Peyer's patch (tissue), 4 donors: Measurements from ENCODE around the gene FBXO21.

ENCODE experiments used
- POLR2A ChIP-seq, 2 donors: fragments of 450-650 bp; IDR thresholded peaks; one replicate each; pipeline ENCODE4 v1.5.1; 2017; ENCODE audit warnings: antibody characterized with exemption in 2 of 2, mild to moderate bottlenecking in 2 of 2, moderate library complexity in 2 of 2
- TF ChIP-seq, protein P1 (sequence below), 6 experiments: fragments of 450-650 bp in 4 of 6; fragments of 200-600 bp in 2 of 6; sonication (generic) in 1 of 6; IDR thresholded peaks; one replicate each; pipeline ENCODE4 v1.5.1; 2017 to 2019; ENCODE audit warnings: antibody characterized with exemption in 6 of 6, mild to moderate bottlenecking in 3 of 6, moderate library complexity in 1 of 6

DNA sequence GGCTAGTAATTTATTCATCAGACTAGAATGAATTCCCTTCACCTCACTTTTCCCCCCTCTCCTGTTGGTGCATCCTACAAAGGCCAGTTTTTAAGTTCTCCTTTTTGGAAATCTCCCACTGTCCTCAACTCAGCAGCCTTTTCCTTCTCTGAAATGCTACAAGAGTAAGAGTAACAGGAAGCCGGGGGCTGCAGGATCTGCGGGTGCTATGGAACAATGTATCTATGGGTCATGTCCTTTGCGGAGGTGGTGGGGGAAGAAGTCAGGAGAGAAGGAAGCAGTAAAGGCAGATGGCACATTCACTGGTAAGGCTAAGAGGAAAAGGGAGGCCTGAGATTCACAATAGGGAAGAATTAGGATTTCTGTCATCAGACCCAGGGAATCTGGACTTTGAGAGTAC is 68.8 kb downstream of the FBXO21 start:
- TF ChIP-seq, protein P1, sequence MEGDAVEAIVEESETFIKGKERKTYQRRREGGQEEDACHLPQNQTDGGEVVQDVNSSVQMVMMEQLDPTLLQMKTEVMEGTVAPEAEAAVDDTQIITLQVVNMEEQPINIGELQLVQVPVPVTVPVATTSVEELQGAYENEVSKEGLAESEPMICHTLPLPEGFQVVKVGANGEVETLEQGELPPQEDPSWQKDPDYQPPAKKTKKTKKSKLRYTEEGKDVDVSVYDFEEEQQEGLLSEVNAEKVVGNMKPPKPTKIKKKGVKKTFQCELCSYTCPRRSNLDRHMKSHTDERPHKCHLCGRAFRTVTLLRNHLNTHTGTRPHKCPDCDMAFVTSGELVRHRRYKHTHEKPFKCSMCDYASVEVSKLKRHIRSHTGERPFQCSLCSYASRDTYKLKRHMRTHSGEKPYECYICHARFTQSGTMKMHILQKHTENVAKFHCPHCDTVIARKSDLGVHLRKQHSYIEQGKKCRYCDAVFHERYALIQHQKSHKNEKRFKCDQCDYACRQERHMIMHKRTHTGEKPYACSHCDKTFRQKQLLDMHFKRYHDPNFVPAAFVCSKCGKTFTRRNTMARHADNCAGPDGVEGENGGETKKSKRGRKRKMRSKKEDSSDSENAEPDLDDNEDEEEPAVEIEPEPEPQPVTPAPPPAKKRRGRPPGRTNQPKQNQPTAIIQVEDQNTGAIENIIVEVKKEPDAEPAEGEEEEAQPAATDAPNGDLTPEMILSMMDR (IDR thresholded peaks at IDR 0.05), result no peak
- no peak for TF ChIP-seq POLR2A (IDR thresholded peaks at IDR 0.05)
